Measurements from ENCODE around the gene SIAH2.

Gene SIAH2

DNA sequence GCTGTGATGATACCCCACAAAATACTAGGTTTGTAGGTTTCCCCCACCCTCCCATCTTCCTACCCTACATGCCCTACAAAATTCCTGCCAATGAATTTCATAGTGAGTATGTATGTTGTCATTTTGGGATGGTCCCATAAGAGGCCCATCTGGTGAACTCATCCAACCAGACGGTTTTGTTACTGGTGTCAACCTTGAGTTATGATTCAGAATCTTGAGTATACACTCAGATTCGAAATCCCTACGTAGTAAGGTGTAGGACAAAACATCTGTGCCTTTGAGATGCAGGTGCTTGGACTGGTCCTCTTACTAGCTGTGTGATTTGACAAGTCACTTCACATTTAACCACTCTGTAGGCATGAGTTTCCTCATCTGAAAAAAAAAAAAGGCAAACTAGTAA is 3.6 kb downstream of the SIAH2 start:
- no peak overlapping the region for H3K9ac ChIP-seq (ENCODE audit: insufficient read length, low read depth)
- TF ChIP-seq YY1 (IDR thresholded peaks at IDR 0.05; ENCODE audit: insufficient read depth, insufficient read length) = no peak
- no peak for TF ChIP-seq SUZ12 (IDR thresholded peaks at IDR 0.05; ENCODE audit: extremely low read depth, insufficient read depth, insufficient read length)
- no peak for TF ChIP-seq ZNF274 (IDR thresholded peaks at IDR 0.05; ENCODE audit: low read depth, low read length)
- peaks cover 30% of the 10 kb centered on the region for H3K36me3 ChIP-seq (ENCODE audit: insufficient read depth, insufficient read length, low read length)
- no peak overlapping the region for H3K4me3 ChIP-seq (ENCODE audit: insufficient read length, low read depth)
- no peak for DNase-seq (ENCODE audit: low read depth, low spot score)
- H3K27me3 ChIP-seq (ENCODE audit: insufficient read depth, insufficient read length) = peaks cover 2% of the 10 kb centered on the region
- H3K9me3 ChIP-seq (ENCODE audit: insufficient read depth, low read length) = no peaks in the 10 kb centered on the region
- no peaks in the 10 kb centered on the region for H3K4me1 ChIP-seq (ENCODE audit: insufficient read depth, insufficient read length)

DNA sequence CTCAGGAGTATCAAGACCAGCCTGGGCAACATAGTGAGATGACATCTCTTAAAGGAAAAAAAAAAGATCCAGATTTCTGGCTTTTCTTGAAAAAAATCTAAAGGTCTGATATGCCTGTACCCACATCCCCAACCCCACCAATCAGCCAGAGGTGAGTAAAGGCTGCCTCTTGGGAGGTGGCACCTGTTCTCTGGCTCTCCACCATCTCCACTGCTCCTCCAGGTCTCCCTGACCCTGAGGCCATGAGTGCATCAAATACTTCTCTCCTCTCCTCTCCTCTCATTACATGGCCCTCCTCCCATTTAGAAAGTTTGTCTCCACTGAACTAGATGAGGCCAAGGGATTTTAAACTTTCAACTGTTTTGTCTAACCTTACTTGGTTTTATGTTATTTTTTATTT is 5.2 kb downstream of the SIAH2 start:
- Histone ChIP-seq H3K36me3 (ENCODE audit: insufficient read depth, insufficient read length, low read length) (peaks cover 38% of the 10 kb centered on the region), H3K9ac (ENCODE audit: insufficient read length, low read depth) (no peak overlapping the region), H3K4me1 (ENCODE audit: insufficient read depth, insufficient read length) (no peaks in the 10 kb centered on the region), H3K27me3 (ENCODE audit: insufficient read depth, insufficient read length) (peaks cover 2% of the 10 kb centered on the region), H3K9me3 (ENCODE audit: insufficient read depth, low read length) (no peaks in the 10 kb centered on the region), H3K4me3 (ENCODE audit: insufficient read length, low read depth) (no peak overlapping the region)
- no peak for DNase-seq (ENCODE audit: low read depth, low spot score)
- TF ChIP-seq SUZ12 (IDR thresholded peaks at IDR 0.05; ENCODE audit: extremely low read depth, insufficient read depth, insufficient read length) = no peak
- TF ChIP-seq YY1 (IDR thresholded peaks at IDR 0.05; ENCODE audit: insufficient read depth, insufficient read length) = no peak
- TF ChIP-seq ZNF274 (IDR thresholded peaks at IDR 0.05; ENCODE audit: low read depth, low read length) = no peak

- TF ChIP-seq ZNF274 (IDR thresholded peaks at IDR 0.05; ENCODE audit: low read depth, low read length) (no peak), SUZ12 (IDR thresholded peaks at IDR 0.05; ENCODE audit: extremely low read depth, insufficient read depth, insufficient read length) (no peak)
- Histone ChIP-seq H3K9ac (ENCODE audit: insufficient read length, low read depth) (no peak overlapping the region), H3K27me3 (ENCODE audit: insufficient read depth, insufficient read length) (peaks cover 2% of the 10 kb centered on the region), H3K36me3 (ENCODE audit: insufficient read depth, insufficient read length, low read length) (peaks cover 42% of the 10 kb centered on the region), H3K4me1 (ENCODE audit: insufficient read depth, insufficient read length) (no peaks in the 10 kb centered on the region), H3K9me3 (ENCODE audit: insufficient read depth, low read length) (no peaks in the 10 kb centered on the region), H3K4me3 (ENCODE audit: insufficient read length, low read depth) (no peak overlapping the region)
- DNase-seq (ENCODE audit: low read depth, low spot score) = no peak
Measured at GRCh38 chr3:150757364-150757763, 5.6 kb downstream of the SIAH2 start.

- peaks cover 43% of the 10 kb centered on the region for H3K36me3 ChIP-seq (ENCODE audit: insufficient read depth, insufficient read length, low read length)
- H3K9ac ChIP-seq (ENCODE audit: insufficient read length, low read depth) = no peak overlapping the region
- no peak for DNase-seq (ENCODE audit: low read depth, low spot score)
Measured at GRCh38 chr3:150756491-150757059, 6.4 kb downstream of the SIAH2 start.

GRCh38 chr3:150755902-150756301 is 7.1 kb downstream of the SIAH2 start:
- H3K4me3 ChIP-seq (ENCODE audit: insufficient read length, low read depth) = no peak overlapping the region
- H3K36me3 ChIP-seq (ENCODE audit: insufficient read depth, insufficient read length, low read length) = peaks cover 44% of the 10 kb centered on the region
- no peaks in the 10 kb centered on the region for H3K4me1 ChIP-seq (ENCODE audit: insufficient read depth, insufficient read length)
- no peak overlapping the region for H3K9ac ChIP-seq (ENCODE audit: insufficient read length, low read depth)
- H3K27me3 ChIP-seq (ENCODE audit: insufficient read depth, insufficient read length) = no peaks in the 10 kb centered on the region
- DNase-seq (ENCODE audit: low read depth, low spot score) = no peak
- no peak for TF ChIP-seq ZNF274 (IDR thresholded peaks at IDR 0.05; ENCODE audit: low read depth, low read length)
- no peaks in the 10 kb centered on the region for H3K9me3 ChIP-seq (ENCODE audit: insufficient read depth, low read length)

More at GRCh38 chr3:150756491-150757059, 6.4 kb downstream of the SIAH2 start:
- TF ChIP-seq YY1 (IDR thresholded peaks at IDR 0.05; ENCODE audit: insufficient read depth, insufficient read length) (no peak), ZNF274 (IDR thresholded peaks at IDR 0.05; ENCODE audit: low read depth, low read length) (no peak), SUZ12 (IDR thresholded peaks at IDR 0.05; ENCODE audit: extremely low read depth, insufficient read depth, insufficient read length) (no peak)
- Histone ChIP-seq H3K4me1 (ENCODE audit: insufficient read depth, insufficient read length) (no peaks in the 10 kb centered on the region), H3K9me3 (ENCODE audit: insufficient read depth, low read length) (no peaks in the 10 kb centered on the region), H3K27me3 (ENCODE audit: insufficient read depth, insufficient read length) (no peaks in the 10 kb centered on the region), H3K4me3 (ENCODE audit: insufficient read length, low read depth) (no peak overlapping the region)

GRCh38 chr3:150754896-150755295 is 8.1 kb downstream of the SIAH2 start:
- no peak for DNase-seq (ENCODE audit: low read depth, low spot score)
- no peaks in the 10 kb centered on the region for H3K27me3 ChIP-seq (ENCODE audit: insufficient read depth, insufficient read length)
- no peak overlapping the region for H3K4me3 ChIP-seq (ENCODE audit: insufficient read length, low read depth)
- no peak overlapping the region for H3K9ac ChIP-seq (ENCODE audit: insufficient read length, low read depth)
- H3K36me3 ChIP-seq (ENCODE audit: insufficient read depth, insufficient read length, low read length) = peaks cover 46% of the 10 kb centered on the region
- no peaks in the 10 kb centered on the region for H3K9me3 ChIP-seq (ENCODE audit: insufficient read depth, low read length)
- no peak for TF ChIP-seq ZNF274 (IDR thresholded peaks at IDR 0.05; ENCODE audit: low read depth, low read length)
- TF ChIP-seq YY1 (IDR thresholded peaks at IDR 0.05; ENCODE audit: insufficient read depth, insufficient read length) = no peak
- no peak for TF ChIP-seq SUZ12 (IDR thresholded peaks at IDR 0.05; ENCODE audit: extremely low read depth, insufficient read depth, insufficient read length)
- no peaks in the 10 kb centered on the region for H3K4me1 ChIP-seq (ENCODE audit: insufficient read depth, insufficient read length)

GRCh38 chr3:150751781-150752263 is 11.1 kb downstream of the SIAH2 start:
- H3K9ac ChIP-seq (ENCODE audit: insufficient read length, low read depth) = no peak overlapping the region
- no peak overlapping the region for H3K4me3 ChIP-seq (ENCODE audit: insufficient read length, low read depth)
- DNase-seq (ENCODE audit: low read depth, low spot score) = no peak
- TF ChIP-seq SUZ12 (IDR thresholded peaks at IDR 0.05; ENCODE audit: extremely low read depth, insufficient read depth, insufficient read length) = no peak
- TF ChIP-seq YY1 (IDR thresholded peaks at IDR 0.05; ENCODE audit: insufficient read depth, insufficient read length) = no peak
- no peak for TF ChIP-seq ZNF274 (IDR thresholded peaks at IDR 0.05; ENCODE audit: low read depth, low read length)
- H3K4me1 ChIP-seq (ENCODE audit: insufficient read depth, insufficient read length) = no peaks in the 10 kb centered on the region
- peaks cover 34% of the 10 kb centered on the region for H3K36me3 ChIP-seq (ENCODE audit: insufficient read depth, insufficient read length, low read length)
- H3K27me3 ChIP-seq (ENCODE audit: insufficient read depth, insufficient read length) = no peaks in the 10 kb centered on the region
- no peaks in the 10 kb centered on the region for H3K9me3 ChIP-seq (ENCODE audit: insufficient read depth, low read length)

Data from NT2/D1 (cell line).